ENCODE data around the gene C1QL2.

C1QL2 gene

GRCh38 chr2:119178776-119179175 is 20.2 kb upstream of the C1QL2 start:
- no peak for DNase-seq

GRCh38 chr2:119177838-119178190 is 19.3 kb upstream of the C1QL2 start:
- DNase-seq = no peak

GRCh38 chr2:119177171-119177837 is 18.8 kb upstream of the C1QL2 start:
- no peak for DNase-seq

- DNase-seq = no peak
Observed at GRCh38 chr2:119175517-119175916, 17.0 kb upstream of the C1QL2 start.

GRCh38 chr2:119174993-119175347 is 16.4 kb upstream of the C1QL2 start:
- DNase-seq = no peak

- peak; percentile 57 for DNase-seq
Observed at GRCh38 chr2:119174216-119174992, 15.9 kb upstream of the C1QL2 start.

- no peak for DNase-seq
Observed at GRCh38 chr2:119173556-119174060, 15.1 kb upstream of the C1QL2 start.

- no peak for DNase-seq
Observed at GRCh38 chr2:119170504-119170903, 12.0 kb upstream of the C1QL2 start.

- no peak for DNase-seq
Observed at GRCh38 chr2:119169717-119170116, 11.2 kb upstream of the C1QL2 start.

GRCh38 chr2:119160361-119160990 is 1.9 kb upstream of the C1QL2 start:
- no peak for DNase-seq

- no peak for DNase-seq
Observed at GRCh38 chr2:119157850-119158511, 570 bp downstream of the C1QL2 start.

GRCh38 chr2:119156891-119157773 is 1.4 kb downstream of the C1QL2 start:
- no peak for DNase-seq

- no peak for DNase-seq
Observed at GRCh38 chr2:119156105-119156890, 2.3 kb downstream of the C1QL2 start.

GRCh38 chr2:119155633-119156032 is 2.9 kb downstream of the C1QL2 start:
- no peak for DNase-seq

GRCh38 chr2:119154076-119154475 is 4.5 kb downstream of the C1QL2 start:
- no peak for DNase-seq

GRCh38 chr2:119149611-119150010 is 8.9 kb downstream of the C1QL2 start:
- DNase-seq = no peak

GRCh38 chr2:119147776-119148715 is 10.5 kb downstream of the C1QL2 start:
- no peak for DNase-seq

GRCh38 chr2:119144806-119145205 is 13.7 kb downstream of the C1QL2 start:
- DNase-seq = no peak

- DNase-seq = no peak
Observed at GRCh38 chr2:119142824-119143223, 15.7 kb downstream of the C1QL2 start.

- DNase-seq = no peak
Observed at GRCh38 chr2:119137502-119137901, 21.0 kb downstream of the C1QL2 start.
